Measurements from ENCODE around the gene EYS.
"Not testable (repeated sequence)": the region's sequence is repeated elsewhere in the genome, so short reads cannot be mapped to it uniquely, and the experiment has no call there.

The EYS gene

GRCh38 chr6:64083261-64083660 is 1623.8 kb downstream of the EYS start:
- DNase-seq (ENCODE audit: low read depth in 2 of 3, low spot score in 2 of 3): no peak

- no peak for DNase-seq (ENCODE audit: low read depth in 2 of 3, low spot score in 2 of 3)
These were observed 1625.6 kb downstream of the EYS start for GRCh38 chr6:64081453-64081852.

DNA sequence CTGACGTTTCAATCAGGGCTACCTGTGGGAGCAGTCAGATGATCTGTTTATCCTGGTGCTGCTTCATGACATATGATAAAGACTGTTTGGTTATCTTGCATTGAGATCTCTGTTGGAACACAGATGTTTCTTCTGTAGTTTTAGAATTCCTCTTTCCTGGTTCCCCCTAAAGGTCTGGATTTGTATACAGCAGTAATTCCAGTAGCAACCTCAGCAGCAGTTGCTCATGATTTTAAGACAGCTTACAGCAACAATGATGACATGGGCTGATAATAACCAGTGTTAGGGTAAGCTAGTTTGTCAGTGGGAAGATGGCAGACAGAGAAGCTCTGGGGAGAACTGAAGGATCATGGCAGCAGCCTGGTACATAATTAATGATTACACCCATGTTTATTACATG is 1632.0 kb downstream of the EYS start:
- DNase-seq (ENCODE audit: low read depth in 2 of 3, low spot score in 2 of 3): no peak

DNA sequence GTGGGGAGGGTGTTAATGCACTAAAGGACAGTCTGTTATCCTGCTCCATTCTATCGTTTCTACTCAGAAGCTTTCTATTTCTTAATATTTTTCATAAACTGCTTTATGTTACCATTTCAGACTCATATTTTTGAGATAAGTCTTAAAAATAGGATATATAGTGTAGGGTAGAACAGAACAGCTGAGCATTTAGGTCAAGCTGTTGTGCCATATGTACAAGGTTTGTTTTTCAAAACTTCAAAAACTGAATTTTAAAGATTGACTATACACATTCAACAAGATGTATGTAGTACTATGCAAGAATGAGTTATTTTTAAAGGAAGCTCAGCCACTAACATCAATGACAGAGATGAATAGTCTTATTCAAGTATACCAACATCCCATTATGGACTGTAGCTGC is 1634.3 kb downstream of the EYS start:
- DNase-seq (ENCODE audit: low read depth in 2 of 3, low spot score in 2 of 3): no peak

DNA sequence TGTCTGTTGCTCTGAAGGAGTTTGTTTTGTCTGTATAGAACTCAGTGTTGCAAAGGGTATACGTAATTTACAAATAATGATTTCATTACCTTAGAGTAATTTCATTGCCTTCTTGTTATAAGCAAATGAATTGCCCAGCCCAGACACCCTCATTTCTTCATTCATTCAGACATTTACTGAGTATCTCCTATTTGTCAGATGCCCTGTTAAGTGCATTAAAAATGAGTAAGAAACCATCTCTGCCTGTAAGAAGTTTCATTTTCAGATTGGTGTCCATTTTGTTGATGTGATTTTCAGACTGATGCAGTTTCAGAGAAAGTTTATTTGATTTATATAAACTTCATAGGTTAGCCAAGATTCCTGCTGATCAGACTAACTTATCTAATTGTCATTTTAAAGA is 1642.1 kb downstream of the EYS start:
- no peak for DNase-seq (ENCODE audit: low read depth in 2 of 3, low spot score in 2 of 3)

DNA sequence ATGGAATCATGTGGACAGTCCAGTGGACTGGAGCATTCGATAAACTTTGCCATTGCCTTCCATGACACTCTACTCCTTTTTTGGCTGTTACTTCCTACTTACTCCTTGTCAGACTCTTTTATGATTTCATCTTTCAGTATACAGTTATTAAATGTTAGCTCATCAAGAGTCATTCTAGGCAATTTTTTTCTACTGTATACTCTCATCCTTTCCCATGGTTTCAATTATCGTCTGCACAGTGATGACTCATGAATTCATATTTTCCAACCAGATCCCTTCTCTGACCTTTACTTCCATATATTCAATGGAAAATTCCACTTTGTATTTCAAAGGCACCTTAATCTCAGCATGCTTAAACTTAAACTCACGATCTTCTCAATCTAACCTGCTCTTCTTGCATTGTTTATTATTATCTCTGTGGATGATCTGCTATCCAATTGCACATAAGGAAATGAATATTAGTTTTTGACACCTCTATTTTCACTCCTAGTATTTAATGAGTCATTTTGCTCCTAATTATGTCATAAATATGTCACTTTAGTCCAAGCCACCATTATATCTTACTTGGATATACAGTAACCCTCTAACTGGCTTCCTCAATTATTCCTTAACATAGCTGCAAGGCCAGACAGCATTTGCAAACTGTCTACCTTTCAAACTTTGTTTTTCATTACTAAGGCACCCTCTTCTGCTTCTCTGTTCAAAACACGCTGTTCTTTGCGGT is 1643.9 kb downstream of the EYS start:
- DNase-seq (ENCODE audit: low read depth in 2 of 3, low spot score in 2 of 3): no peak

- DNase-seq (ENCODE audit: low read depth in 2 of 3, low spot score in 2 of 3): no peak
These were observed 1652.2 kb downstream of the EYS start for GRCh38 chr6:64054861-64055260.

- no peak for DNase-seq (ENCODE audit: low read depth in 2 of 3, low spot score in 2 of 3)
These were observed 1656.4 kb downstream of the EYS start for GRCh38 chr6:64050590-64050989.

DNA sequence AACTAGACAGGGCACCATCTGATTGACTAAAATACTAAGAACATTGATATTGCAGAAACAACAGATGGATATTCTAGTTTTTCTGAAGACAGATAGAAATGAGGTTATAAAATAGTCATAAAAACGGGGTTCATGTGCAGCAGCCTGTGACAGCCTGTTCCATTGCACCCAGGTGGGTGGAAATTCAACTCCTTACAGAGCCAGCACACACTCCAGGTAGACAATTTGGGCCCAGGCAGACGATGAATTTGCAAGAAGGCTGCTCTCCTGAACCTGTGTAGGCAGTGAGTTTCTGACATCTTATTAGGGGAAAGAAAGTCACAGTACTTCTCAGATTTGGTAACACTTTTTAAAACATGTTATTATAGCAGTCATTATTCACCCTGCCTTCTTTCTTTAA is 1657.3 kb downstream of the EYS start:
- no peak for DNase-seq (ENCODE audit: low read depth in 2 of 3, low spot score in 2 of 3)

DNA sequence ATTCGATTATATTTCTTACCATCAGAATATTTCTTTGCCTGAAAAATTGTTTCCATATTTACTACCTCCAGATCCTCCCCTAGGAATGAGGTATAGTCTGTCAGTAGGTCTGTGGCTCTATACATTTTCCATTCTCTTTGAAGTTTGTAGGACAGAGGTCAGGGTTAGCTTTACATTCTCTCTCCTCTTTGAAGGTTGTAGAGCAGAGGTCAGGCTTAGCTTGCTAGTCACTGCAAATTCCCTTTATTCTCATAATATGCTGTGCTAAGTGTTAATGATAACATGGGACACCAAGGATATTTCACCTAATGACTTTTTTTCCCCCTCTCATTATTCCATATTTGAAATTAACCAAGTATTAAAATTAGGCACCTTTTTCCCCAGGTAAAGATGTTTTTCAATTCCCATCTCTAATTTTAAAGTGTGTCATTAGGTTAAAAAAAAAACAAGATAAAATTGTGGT is 1660.2 kb downstream of the EYS start:
- no peak for DNase-seq (ENCODE audit: low read depth in 2 of 3, low spot score in 2 of 3)

- no peak for DNase-seq (ENCODE audit: low read depth in 2 of 3, low spot score in 2 of 3)
These were observed 1665.7 kb downstream of the EYS start for GRCh38 chr6:64041373-64041772.

- DNase-seq (ENCODE audit: low read depth in 2 of 3, low spot score in 2 of 3): no peak
These were observed 1666.9 kb downstream of the EYS start for GRCh38 chr6:64040113-64040512.

- DNase-seq (ENCODE audit: low read depth in 2 of 3, low spot score in 2 of 3): no peak
These were observed 1669.6 kb downstream of the EYS start for GRCh38 chr6:64037427-64037826.

DNA sequence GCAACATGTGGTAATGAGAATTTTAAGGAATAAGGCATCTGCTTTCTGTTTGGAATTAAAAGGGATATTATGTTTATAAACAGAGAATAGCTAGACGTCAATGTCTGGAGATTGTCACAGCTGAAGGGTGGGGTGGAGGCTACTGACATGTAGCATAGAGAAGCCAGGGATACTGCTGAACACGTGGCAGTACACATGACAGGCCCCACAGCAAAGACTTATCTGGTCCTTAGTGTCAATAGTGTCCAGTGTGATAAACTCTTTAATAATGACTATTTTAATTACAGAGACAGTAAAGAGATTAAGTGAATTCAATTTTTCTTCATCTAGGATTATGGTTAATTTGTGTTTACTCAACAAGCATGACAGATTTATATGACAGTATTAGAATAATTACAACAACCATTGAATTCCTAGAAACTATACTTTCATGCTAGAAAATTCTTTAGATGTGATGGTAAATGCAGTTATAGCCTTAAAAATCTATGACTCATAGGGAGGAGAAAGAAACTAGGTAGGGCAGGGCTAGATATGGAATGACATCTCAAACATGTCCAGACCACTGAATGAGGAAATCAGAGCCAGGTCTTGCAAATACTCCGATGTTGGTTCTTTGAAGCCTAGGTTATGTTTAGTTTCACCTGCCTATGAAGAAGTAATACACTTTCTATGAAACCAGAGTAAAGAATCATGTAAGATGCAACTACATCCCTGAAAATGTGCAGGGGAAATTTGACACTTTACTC is 1671.9 kb downstream of the EYS start:
- no peak for DNase-seq (ENCODE audit: low read depth in 2 of 3, low spot score in 2 of 3)

- no peak for DNase-seq (ENCODE audit: low read depth in 2 of 3, low spot score in 2 of 3)
These were observed 1672.7 kb downstream of the EYS start for GRCh38 chr6:64034291-64034690.

DNA sequence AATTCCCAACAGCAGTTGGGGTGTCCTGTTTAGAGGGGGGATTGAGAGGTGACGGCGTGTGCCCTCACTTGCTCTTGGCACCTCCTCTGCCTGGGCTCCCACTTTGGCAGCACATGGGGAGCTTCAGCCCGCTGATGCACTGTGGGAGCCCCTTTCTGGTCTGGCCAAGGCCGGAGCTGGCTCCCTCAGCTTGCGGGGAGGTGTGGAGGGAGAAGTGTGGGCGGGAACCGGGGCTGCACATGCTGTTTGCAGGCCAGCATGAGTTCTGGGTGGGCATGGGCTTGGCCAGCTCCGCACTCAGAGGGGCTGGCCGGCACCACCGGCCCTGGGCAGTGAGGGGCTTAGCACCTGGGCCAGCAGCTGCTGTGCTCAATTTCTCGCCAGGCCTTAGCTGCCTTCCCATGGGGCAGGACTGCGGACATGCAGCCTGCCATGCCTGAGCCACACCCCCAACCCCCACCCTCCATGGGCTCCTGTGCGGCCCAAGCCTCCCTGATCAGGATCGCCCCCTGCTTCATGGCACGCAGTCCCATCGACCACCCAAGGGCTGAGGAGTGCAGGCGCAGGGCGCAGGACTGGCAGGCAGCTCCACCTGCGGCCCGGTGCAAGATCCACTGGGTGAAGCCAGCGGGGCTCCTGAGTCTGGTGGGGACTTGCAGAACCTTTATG is 1675.9 kb downstream of the EYS start:
- not testable (repeated sequence) for DNase-seq (ENCODE audit: low read depth in 2 of 3, low spot score in 2 of 3)

DNA sequence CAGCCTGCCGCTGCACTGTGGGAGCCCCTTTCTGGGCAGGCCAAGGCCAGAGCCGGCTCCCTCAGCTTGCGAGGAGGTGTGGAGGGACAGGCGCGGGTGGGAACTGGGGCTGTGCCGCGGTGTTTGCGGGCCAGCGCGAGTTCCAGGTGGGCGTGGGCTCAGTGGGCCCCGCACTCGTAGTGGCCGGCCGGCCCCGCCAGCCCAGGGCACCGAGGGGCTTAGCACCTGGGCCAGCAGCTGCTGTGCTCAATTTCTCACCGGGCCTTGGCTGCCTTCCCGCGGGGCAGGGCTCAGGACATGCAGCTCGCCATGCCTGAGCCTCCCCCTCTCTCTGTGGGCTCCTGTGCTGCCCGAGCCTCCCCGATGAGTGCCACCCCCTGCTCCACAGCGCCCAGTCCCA is 1683.3 kb downstream of the EYS start:
- no peak for DNase-seq (ENCODE audit: low read depth in 2 of 3, low spot score in 2 of 3)

DNA sequence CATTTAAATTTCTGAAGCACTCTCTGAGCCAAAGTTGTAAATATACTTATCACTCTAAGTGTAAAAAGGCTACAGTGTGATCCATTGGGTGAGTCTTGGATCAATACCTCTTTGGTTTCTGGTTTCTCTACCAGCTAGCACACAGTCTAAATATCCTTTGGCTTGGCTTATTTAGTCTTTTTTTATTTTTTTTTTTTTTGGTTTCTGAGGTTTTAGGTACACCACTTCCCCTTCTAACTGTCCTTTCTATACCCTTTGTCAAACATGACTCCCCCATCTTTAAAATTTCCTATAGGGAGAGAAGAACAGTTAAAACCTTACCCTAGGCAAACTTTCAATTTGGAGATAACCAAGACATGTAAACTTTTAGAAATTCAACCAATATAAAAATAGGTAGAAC is 1692.4 kb downstream of the EYS start:
- no peak for DNase-seq (ENCODE audit: low read depth in 2 of 3, low spot score in 2 of 3)

- no peak for DNase-seq (ENCODE audit: low read depth in 2 of 3, low spot score in 2 of 3)
These were observed 1694.0 kb downstream of the EYS start for GRCh38 chr6:64013011-64013410.

GRCh38 chr6:64012351-64013001 is 1694.5 kb downstream of the EYS start:
- DNase-seq (ENCODE audit: low read depth in 2 of 3, low spot score in 2 of 3): no peak

- DNase-seq (ENCODE audit: low read depth in 2 of 3, low spot score in 2 of 3): no peak
These were observed 1696.4 kb downstream of the EYS start for GRCh38 chr6:64010666-64011065.

- DNase-seq (ENCODE audit: low read depth in 2 of 3, low spot score in 2 of 3): no peak
These were observed 1697.0 kb downstream of the EYS start for GRCh38 chr6:64010010-64010409.

All from activated CD8-positive, alpha-beta memory T cell treated with anti-CD3 and anti-CD28 coated beads for 48 hours (primary cell).